Measurements from ENCODE around the gene GRIN3A.
"Not testable (repeated sequence)": the region's sequence is repeated elsewhere in the genome, so short reads cannot be mapped to it uniquely, and the experiment has no call there.

Gene GRIN3A

DNA sequence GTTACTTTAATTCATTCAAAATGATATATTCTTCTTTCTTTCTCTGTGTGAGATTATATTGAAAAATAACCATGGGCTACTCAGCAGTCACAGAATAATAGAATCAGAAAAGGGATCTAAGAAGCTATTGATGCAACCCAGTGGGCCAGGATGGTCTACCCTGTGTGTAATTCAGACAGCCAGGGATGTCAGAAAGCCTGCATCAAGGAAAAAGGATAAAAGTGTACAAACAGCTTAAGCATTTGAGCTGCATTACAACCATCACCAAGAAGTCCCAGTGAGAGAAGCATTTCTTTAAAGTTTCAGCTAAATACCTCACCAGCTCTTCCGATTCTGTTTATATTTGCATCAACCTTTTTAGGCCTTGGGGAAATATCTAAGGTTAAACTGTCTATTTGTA, 105.8 kb downstream of the GRIN3A start:
- DNase-seq (ENCODE audit: low spot score), result no peak

DNA sequence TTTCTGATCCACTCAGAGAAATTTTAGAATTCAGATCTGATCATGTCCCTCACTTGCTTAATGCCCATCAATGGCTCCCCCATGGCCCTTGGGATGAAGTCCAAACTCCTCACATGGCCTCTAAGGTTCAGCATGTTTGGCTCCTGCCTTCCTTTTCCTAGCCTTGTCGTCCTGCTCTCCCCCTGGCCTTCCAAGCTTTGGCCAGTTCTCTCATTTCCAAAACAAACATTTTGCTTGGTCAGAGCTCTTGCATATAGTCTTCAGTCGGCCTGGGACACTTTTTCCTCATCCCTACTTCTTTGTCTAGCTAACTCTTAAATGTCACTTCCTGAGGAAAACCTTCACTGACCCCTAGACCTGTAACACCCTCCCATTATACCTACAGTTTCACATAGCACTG, 106.6 kb downstream of the GRIN3A start:
- DNase-seq (ENCODE audit: low spot score), result no peak

DNA sequence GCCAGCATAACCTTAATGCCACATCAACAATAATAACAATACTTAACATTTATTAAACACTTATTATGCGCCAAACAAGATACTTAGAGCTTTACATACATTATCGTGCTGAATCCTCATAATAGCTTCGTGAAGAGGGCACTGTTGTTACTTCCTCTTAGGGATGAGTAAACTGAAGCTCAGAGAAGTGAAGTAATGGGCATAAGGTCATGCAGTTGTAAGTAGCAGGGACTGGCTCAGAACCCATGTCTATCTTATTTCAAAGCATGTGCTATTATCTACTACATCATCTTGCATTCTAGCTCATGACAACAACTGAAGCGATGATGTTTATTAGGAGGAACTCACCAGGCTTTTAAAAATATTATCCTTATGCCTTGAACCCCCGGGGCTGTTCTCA, 108.8 kb downstream of the GRIN3A start:
- no peak for DNase-seq (ENCODE audit: low spot score)

DNA sequence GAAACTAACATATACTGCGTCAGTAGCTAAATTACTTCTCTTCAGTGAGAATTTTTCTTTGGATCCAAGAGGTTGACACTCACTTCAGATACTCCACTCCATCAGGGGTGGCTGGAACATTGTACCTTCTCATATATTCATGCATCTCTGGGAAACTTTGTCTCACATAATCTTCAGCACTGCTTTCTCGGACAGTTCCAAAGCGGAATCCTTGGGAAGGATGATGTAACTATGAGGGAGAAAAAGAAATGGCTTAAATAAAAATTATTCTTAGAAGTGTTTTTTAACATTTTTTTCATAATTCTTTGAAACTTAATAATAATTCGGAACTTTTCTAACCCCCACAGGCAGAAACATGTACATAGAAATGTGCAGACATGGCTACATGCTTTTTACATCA, 110.3 kb downstream of the GRIN3A start:
- no peak for DNase-seq (ENCODE audit: low spot score)

DNA sequence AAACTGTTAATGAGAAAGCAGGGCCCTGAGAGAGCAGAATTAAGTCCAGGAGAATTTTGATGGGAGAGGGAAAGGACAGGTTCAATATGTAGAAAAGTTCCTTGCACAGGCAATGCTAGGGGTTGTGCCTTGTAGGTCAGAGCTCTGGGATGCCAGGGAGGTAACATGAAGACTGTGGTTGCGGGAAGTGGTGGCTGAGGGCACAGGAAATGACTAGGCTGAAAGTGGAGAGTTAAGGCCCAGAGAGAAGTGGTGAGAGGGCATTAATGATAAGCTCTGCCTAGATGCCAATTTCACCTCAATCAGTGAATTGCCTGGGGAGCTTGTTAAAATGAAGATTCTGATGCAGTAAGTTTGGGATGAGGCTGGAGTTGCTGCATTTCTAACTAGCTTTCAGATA, 112.2 kb downstream of the GRIN3A start:
- DNase-seq (ENCODE audit: low spot score), result no peak

DNA sequence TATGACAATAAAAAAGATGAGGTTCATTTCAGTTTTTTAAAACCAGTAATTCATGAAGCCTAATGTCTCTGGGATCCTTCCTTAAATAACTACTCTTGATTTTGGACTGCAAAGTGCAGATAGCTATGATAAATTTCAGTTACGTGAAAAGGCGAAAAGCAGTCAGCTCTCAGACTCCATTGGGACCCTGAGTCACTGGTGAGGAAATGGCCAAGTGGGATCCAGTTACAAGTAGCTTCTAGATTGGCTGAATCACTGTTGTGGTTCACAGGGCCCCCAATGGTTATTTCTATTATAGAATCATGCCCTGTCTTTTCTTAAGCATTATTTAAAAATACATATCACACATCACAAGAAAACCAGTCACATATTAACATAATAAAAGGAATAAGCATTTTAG, 112.6 kb downstream of the GRIN3A start:
- DNase-seq (ENCODE audit: low spot score), result no peak

DNA sequence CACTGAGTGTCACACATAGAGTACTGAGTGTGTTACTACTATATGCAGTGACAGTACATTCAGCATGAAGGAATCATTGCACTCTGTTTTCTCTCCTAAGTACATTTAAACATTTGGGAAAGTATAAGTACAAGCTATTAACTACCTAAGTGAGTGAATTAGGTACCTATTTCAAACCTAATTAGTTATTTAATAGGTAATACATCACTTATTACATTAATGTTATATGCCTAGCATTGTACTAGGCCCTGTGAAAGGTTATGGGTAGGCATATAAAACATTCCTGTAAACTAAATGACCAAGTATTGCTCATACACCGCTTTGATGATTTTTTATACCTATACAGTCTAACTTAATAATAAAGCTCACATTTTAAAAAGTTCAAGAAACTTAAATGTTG, 118.0 kb downstream of the GRIN3A start:
- DNase-seq (ENCODE audit: low spot score), result no peak

DNA sequence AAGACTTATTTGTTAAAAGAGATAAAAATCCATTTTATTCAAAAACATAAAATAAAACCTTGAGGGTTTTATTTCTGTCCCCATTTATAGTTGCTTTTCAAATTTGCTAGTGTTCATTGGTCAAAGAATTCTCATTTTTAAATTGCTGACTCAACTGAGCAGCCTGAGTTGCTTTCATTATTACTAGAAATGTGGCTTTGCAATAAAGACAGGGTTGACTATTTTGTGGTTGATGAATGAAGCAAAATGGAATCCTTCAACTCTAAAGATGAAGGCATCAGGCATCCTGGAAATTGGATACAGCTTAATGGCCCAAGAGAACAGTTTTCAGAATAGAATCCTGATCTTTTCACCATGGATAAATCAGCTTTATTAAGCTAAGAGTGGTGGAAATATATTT, 119.7 kb downstream of the GRIN3A start:
- DNase-seq (ENCODE audit: low spot score), result no peak

DNA sequence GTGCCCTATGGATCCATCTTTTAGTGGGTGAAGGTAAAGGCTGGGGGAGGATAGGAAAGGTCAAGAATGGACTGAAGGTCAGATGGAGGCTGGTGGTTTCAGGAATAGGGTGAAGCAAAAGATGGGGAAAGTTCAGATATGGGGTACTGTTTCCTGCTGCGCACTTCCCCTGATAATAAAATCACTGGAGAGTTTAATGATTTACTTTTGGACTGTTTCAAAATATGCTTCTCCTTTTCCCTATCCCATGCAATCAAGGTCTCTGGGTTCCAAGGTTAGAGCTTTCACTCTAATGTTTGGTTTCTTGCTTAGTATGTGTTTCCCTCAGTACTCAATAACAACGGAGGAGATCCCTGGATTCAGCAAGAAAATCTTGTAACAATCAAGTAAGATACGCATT, 132.9 kb downstream of the GRIN3A start:
- no peak for DNase-seq (ENCODE audit: low spot score)

DNA sequence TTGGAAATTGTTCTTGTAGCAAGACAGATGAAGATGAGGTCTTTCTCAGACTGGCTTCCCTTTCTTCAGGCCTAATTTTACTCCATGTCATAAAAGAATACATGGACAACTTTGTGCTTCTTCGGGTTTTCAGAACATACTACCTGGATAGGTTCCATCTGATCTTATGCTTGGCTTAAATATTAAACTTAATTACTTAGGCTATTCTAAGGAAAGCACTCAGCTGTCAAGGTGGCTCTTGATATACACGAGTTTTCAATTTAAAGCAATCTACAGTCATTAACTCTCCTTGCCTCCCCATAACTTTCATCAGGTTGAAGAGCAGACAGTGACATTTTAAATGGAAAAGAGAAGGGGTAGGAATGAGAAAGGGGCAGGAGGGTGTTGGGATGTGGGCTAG, 134.2 kb downstream of the GRIN3A start:
- no peak for DNase-seq (ENCODE audit: low spot score)

DNA sequence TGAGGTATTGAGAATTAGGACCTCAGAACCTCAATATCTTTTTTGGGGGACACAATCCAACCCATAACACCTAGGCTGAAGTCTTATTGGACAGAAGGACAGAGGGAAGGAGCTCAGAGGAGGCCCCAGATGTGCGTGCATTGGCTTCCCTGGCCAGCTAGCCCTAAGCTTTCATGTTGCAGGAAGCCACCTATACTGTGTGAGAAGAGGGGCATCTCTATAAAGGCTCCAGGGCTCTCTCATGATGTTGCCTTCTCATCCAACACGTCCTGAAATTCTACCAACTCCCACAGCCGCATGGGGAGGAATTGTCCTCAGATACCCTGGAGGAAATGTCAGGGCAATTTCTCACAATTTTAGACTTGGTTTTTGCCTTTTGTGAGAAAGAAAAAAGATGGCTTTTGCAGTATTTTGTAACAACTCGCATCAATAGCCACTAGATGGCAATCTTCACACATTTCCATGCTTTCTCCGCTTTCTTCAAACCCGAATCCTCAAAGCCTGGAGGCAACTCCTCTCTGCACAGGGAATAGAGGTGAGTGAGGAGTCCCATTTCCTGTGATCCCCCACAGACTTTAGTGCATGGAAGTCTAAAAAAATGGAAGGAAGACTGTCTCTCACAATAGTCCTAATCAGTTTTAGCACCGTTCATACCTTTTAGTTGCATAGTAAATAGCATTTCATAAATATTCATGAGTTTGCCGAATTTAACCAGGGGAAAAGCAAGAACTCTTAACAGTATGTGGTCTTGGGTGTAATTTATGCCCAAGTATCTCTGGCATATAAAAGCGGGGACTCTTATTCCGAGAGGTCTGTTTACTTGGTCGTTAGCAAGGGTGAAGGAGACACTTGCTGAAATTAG, 136.3 kb downstream of the GRIN3A start:
- peak; percentile 71 for DNase-seq (ENCODE audit: low spot score)

DNA sequence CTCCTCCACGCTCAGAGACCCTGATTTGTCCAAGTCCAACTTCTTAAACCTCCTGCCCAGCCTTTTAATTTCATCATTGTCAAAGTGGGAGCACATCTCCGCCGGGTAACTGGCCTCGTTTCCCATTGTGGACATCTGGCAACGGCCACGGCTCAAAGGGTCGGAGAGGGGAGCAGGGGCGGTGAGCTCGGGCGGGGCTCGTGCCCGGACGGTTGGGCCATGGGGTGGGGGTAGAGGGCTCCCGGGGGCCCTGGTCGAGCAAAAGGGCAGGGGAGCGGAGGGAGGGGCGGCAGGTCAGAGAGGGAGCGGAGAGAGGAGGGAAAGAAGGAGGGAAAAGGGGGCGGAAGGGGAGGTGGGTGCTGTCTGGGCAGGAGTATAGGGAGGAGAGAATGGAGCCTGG, 143.7 kb downstream of the GRIN3A start, which contains the start of gene PPP3R2:
PPP3R2 (minus strand) TSS at position 174 of the 400 bp plus-strand sequence; CDS start at position 126, 48 bp downstream.
- no peak for DNase-seq (ENCODE audit: low spot score)

DNA sequence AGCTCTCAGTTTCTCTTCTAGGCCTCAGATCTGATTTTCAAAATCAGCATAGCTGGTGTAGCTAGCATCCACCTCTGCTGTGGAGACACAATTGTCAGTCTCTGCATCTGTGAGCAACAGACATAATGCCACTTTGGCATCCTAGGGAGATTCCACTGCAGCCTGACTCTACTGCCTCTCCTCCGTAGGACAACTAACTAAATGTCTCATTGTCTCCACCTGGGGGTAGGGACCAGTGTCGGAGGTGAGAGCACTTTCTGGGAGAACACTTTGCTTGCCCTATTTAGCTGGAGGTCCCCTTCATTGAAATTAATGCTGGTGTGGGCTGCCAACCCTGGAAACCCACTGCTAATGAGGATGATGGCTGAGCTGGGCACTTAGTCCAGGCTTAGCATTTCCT, 145.1 kb downstream of the GRIN3A start:
- DNase-seq (ENCODE audit: low spot score), result no peak

DNA sequence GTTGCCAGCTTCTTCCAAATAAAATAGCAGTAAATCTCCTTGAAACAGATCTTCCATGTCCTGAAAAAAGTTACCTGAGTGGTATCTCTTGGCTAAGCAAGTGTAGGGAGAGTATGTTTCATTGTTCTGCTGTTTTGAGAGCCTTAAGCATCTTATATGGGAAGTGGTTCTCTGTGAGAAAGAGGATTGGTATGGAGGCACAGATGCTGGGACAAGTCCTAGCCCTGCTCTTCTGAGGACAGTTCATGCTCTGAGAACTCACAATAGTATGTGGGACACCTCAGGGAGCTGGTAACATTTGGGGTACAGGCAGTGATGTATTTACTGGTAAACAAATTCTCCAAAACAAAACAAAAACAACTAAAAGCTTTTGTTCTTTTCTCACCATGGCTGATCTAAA, 145.7 kb downstream of the GRIN3A start:
- DNase-seq (ENCODE audit: low spot score), result no peak

DNA sequence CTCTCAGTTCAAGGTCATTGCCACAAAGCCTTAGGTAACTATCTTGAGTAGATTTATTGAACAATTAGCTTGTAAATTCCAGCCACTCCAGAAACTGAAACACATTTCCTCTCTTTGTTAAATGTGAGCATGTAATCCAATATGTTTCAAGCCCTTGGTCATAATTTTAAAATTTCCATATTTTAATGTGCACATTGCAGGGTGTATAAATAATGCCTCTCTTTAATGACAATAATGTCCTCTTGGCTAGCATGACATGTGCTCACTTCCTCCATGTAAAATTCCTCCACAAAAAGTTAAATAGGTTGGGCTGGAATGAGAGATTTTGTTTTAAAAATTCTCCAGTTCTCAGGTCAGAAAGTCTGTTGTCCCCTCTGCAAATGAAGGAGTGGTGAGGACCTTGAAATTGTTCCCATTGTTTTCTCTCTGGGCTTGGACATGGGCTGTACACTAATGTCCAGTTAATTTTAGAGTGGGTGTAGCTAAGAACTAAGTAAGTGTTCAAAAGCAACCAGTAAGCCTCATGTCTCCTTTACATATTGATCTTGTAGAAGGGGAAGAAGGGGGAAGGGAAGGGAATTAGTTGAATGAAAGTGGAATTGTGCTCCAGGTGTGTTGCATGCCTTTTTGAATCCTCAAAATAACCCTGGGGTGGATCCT, 146.5 kb downstream of the GRIN3A start:
- DNase-seq (ENCODE audit: low spot score), result no peak

DNA sequence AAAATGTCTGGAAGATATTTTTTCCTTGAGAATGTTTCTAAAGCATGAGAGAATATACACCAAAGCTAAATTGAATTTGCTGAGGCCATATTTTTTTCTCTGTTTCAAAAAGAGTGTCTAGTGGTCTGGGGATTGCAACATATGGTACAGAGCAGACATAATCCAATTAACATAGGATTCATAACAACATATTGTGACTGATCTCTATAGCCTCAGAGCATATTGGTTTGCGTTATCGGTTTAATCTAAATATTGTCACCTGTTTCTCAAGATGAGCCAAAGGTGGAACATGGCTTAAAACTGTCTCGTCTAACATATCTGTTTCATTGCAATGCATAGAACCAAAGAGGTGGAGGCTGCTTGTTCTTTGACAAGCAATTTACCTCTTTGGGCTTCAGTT, 147.5 kb downstream of the GRIN3A start:
- no peak for DNase-seq (ENCODE audit: low spot score)

DNA sequence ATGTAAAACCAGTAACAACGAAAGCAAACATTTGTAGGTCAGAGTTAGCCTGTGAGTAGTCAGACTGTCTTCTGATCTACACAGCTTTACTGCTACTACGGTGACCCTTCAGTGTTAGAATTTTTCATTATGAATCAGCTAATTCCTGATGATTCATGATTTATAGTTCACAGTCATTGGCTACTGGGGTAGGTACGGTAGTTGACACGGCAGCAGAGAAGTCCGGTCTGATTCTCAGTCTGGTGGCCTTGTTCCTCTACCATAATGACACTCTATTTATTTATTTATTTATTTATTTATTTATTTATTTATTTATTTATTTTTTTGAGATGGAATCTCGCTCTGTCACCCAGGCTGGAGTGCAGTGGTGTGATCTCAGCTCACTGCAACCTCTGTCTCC, 148.4 kb downstream of the GRIN3A start:
- not testable (repeated sequence) for DNase-seq (ENCODE audit: low spot score)

DNA sequence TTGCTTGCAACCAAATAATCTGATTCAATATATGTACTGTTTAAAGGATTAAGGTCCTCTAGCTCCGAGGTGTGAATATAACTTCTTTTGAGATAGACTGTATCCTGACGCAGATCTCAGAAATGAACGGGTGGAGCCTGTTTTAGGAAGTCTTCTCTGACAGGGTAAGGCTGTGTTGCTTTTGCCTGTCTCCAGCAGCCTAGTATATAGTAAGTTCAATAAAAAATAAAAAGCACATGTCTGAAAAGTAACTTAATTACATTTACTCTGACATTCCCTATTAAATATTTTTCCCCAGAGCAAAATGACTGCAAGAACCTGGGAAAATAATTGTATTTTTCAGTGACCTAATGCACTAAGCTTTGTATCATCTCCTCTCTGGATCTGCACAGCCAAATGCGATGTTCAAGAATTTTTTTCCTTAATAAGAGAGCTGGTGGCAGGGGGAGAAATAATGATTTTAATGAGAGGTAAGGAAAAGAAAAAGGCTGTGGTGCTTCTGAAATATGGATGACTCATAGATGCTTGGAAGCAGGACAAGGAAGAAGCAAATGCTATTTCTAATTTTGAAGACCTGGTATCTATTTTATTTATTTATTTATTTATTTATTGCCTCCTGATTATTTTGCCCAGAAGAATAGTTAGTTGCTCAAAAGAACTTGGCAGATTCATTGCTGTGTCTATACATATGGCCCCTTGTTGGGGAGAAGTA, 151.0 kb downstream of the GRIN3A start:
- no peak for DNase-seq (ENCODE audit: low spot score)

DNA sequence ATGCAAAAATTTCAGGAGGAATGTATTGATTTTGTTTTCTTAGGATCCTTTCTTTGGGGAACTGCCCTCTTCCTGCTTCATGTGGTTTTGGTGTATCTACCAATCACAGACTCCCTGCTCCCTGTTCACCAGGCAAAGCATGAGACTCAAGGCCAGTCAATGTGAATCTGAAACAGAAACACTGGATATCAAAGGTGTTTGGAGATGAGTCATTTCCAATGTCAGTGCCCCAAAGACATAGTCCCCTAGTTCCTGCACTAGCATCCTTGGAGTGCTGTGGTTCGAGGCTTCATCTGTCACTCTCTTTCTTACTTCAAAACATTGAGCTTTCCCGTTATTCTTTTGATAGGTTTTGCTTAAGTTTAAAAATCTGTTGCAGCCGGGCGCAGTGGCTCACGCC, 151.8 kb downstream of the GRIN3A start:
- no peak for DNase-seq (ENCODE audit: low spot score)

DNA sequence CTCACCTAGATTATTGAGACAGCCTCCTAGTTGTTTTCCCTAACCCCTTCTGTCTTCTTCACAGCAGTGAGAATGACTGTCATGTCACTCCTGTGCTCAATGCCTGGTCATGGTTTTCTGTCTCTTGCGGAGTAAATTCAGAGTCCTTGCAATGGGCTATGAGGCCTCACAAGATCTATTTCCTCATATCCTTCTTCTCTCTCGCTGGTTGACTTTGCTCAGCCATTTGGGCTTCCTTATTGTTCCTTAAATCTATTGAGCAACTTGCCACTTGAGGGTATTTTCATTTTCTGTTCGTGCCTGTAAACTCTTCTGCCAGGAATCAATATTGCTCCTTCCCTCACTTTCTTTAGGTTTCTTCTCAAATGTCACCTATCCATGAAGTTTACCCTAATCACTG, 152.7 kb downstream of the GRIN3A start:
- no peak for DNase-seq (ENCODE audit: low spot score)

DNA sequence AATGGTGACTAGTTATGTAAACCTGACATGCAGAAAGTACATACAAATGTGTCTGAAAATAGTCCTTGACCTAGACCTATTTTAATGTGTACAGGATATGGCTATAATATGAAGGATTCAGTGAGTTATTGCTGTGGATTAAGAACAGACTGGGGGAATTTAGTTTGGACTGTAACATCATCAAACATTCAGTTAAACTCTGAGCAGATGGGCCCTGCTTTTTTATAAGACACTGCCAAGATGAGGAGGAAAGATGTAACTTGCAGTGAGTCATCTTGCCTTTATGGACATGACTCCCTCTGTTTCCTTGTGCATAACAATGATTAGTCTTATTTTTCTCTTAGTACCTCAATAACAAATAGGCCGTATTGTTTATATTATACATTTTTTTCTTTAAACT, 155.9 kb downstream of the GRIN3A start:
- DNase-seq (ENCODE audit: low spot score), result no peak

DNA sequence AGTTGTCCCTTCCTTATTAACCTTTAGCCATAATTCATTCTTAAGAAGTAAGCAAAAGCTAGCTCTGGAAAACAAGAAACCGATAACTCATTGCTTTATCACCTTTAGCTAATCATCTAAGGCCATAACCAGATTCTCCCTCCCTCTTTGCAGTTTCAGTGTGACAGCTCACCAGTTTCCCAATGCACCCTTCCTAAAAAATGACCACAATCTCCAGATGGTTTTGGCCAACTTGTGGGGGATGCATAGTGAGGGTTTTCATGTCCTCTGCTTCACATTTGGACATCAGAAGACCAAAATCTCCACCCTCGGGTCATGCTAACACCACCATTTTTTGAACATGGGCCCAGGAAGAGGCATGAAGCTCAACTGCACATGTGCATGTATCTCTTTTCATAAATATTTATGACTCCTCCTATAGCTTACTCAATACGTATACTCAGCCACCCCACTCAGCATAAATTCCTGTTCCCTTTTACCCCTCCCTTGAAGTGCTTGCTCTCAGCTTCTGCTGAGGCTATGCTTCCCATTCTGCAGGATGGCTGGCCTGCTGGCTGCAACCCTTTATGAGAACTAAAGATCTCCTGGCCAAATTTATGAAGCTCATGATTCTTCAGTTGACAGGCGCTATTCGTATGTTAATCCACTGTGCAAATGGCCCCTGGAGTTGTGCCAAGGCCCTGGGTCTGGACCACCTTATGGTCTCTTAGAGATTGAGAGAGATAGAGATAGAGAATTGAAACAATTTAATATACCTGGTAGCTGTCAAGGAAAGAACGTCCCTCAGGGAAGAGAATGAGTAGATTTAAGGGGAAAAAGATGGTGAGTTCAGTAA, 158.5 kb downstream of the GRIN3A start:
- DNase-seq (ENCODE audit: low spot score), result no peak
